Activated T-cell treated with anti-CD3 and anti-CD28 coated beads, Interleukin-2, amount 50 U/mL, for 4 hours (primary cell): Measurements from ENCODE around the gene MARS1. TPM values are rescaled to one million over a fixed set of nuclear protein-coding genes. Genes with fewer than 3 reads are reported as not detected.
A peak's percentile ranks its signal among the peaks of the same experiment; 100 is the strongest.

Experiments
- ATAC-seq, 2 donors: fragments of 200-7000 bp; cut with Tn5 transposase; one replicate each; pipeline ENCODE4 v1.10.0; 2021
- DNase-seq: peaks from one replicate; pipeline ENCODE4 v3.0.0-alpha.2; 2020
- H3K27me3 Mint-ChIP-seq: one replicate; pipeline ENCODE4 v1.8.0; 2021; ENCODE audit warnings: low read depth, mixed read lengths
- H3K36me3 Mint-ChIP-seq: one replicate; pipeline ENCODE4 v1.8.0; 2022; ENCODE audit warnings: mixed read lengths; ENCODE audit not compliant: insufficient read depth
- H3K4me1 Mint-ChIP-seq: one replicate; pipeline ENCODE4 v1.8.0; 2021; ENCODE audit warnings: low read depth, mixed read lengths
- H3K4me3 Mint-ChIP-seq: one replicate; pipeline ENCODE4 v1.8.0; 2021; ENCODE audit warnings: mild to moderate bottlenecking, moderate library complexity, mixed read lengths
- H3K9me3 Mint-ChIP-seq: one replicate; pipeline ENCODE4 v1.8.0; 2021; ENCODE audit warnings: mixed read lengths
- total RNA-seq, 3 donors: library from RNA; stranded (reverse); gene quantifications; one replicate each; pipeline ENCODE4 v1.2.1, GENCODE V29; 2021

Gene MARS1
- total RNA-seq, 3 donors from 2014 or later: 505 to 565 (median 534) TPM

GRCh38 chr12:57454213-57454565, 33.7 kb upstream of the MARS1 start:
- Mint-ChIP-seq H3K4me3 (no peak overlapping the region), H3K36me3 (no peaks in the 10 kb centered on the region), H3K4me1 (peaks cover 13% of the 10 kb centered on the region), H3K9me3 (no peaks in the 10 kb centered on the region), H3K27me3 (peaks cover 6% of the 10 kb centered on the region)
- no peak for DNase-seq
- ATAC-seq: no peak

- Mint-ChIP-seq H3K4me1 (peaks cover 16% of the 10 kb centered on the region), H3K4me3 (peak within 1 kb of the TSS; percentile 68), H3K27me3 (peaks cover 6% of the 10 kb centered on the region), H3K9me3 (no peaks in the 10 kb centered on the region), H3K36me3 (no peaks in the 10 kb centered on the region)
- ATAC-seq (no peak), DNase-seq (no peak)
These were observed 33.1 kb upstream of the MARS1 start, which contains the start of gene INHBE for GRCh38 chr12:57454566-57455373. TSS of gene INHBE (plus strand) at chr12:57455307. CDS start at chr12:57455537, 230 bp downstream.

DNA sequence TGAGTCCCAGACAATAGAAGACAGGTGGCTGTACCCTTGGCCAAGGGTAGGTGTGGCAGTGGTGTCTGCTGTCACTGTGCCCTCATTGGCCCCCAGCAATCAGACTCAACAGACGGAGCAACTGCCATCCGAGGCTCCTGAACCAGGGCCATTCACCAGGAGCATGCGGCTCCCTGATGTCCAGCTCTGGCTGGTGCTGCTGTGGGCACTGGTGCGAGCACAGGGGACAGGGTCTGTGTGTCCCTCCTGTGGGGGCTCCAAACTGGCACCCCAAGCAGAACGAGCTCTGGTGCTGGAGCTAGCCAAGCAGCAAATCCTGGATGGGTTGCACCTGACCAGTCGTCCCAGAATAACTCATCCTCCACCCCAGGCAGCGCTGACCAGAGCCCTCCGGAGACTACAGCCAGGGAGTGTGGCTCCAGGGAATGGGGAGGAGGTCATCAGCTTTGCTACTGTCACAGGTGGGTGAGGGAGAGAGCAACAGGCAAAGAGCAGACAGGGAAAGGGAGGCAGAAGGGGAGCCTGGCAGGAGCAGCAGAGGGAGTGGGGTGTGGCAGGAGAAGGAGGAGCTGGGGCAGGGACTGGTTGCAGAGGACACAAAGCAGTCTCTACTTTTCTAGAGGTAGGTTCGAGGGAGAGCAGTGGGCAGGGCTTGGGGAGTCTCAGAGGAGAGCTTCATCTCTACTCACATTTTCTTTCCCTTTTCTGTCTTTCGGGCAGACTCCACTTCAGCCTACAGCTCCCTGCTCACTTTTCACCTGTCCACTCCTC, 32.3 kb upstream of the MARS1 start:
- Mint-ChIP-seq H3K4me1 (peaks cover 20% of the 10 kb centered on the region), H3K9me3 (no peaks in the 10 kb centered on the region), H3K36me3 (no peaks in the 10 kb centered on the region), H3K27me3 (peaks cover 10% of the 10 kb centered on the region), H3K4me3 (peak overlapping the region; percentile 68)
- no peak for ATAC-seq
- no peak for DNase-seq

GRCh38 chr12:57456145-57456700, 31.6 kb upstream of the MARS1 start:
- Mint-ChIP-seq H3K36me3 (no peaks in the 10 kb centered on the region), H3K4me1 (peaks cover 24% of the 10 kb centered on the region), H3K27me3 (peaks cover 13% of the 10 kb centered on the region), H3K9me3 (no peaks in the 10 kb centered on the region), H3K4me3 (peak overlapping the region; percentile 68)
- ATAC-seq: peak; percentile 27 to 31
- no peak for DNase-seq

DNA sequence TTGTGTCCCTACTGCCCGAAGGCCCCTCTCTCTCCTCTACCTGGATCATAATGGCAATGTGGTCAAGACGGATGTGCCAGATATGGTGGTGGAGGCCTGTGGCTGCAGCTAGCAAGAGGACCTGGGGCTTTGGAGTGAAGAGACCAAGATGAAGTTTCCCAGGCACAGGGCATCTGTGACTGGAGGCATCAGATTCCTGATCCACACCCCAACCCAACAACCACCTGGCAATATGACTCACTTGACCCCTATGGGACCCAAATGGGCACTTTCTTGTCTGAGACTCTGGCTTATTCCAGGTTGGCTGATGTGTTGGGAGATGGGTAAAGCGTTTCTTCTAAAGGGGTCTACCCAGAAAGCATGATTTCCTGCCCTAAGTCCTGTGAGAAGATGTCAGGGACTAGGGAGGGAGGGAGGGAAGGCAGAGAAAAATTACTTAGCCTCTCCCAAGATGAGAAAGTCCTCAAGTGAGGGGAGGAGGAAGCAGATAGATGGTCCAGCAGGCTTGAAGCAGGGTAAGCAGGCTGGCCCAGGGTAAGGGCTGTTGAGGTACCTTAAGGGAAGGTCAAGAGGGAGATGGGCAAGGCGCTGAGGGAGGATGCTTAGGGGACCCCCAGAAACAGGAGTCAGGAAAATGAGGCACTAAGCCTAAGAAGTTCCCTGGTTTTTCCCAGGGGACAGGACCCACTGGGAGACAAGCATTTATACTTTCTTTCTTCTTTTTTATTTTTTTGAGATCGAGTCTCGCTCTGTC, 31.0 kb upstream of the MARS1 start:
- peaks cover 28% of the 10 kb centered on the region for H3K4me1 Mint-ChIP-seq
- H3K4me3 Mint-ChIP-seq: no peak overlapping the region
- ATAC-seq (no peak), DNase-seq (no peak)
- no peaks in the 10 kb centered on the region for H3K9me3 Mint-ChIP-seq
- H3K36me3 Mint-ChIP-seq: no peaks in the 10 kb centered on the region
- peaks cover 16% of the 10 kb centered on the region for H3K27me3 Mint-ChIP-seq

GRCh38 chr12:57458665-57459054, 29.2 kb upstream of the MARS1 start:
- DNase-seq (no peak), ATAC-seq (no peak)
- Mint-ChIP-seq H3K36me3 (no peaks in the 10 kb centered on the region), H3K4me1 (peaks cover 38% of the 10 kb centered on the region), H3K9me3 (no peaks in the 10 kb centered on the region), H3K4me3 (peak overlapping the region; percentile 93), H3K27me3 (peaks cover 10% of the 10 kb centered on the region)

DNA sequence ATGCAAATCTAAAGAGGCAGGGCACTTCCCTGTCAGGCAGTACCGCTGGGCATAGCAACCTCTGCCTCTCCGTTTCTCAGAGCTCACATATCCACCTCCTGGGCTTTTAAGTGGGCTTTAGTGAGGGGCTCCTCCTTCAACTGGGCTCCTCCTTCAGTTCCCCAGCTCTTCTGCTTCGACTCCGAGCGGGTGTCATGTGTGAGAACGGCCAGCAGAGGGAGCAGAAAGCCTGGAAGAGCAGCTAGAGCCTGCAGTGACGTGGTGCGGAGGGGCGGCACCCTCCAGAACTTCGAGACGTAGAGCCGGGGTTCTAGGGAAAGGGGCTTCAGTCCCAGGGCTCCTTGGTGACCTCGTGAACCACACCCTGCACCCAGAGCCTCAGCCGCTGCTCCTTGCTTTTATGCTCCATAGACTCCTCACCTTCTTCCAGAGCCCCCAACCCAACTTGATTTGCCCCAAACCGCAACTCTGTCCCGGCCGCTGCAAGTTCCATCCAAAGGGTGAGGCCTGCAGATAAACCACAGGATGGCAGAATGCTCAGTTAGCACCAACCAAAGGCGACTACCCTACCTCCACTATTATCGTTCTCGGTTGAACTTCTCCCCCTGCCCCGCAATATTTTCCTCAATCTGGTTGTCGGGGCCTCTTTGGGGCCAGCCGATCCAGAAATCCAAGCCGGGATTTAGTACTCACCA, 28.7 kb upstream of the MARS1 start:
- H3K27me3 Mint-ChIP-seq: peaks cover 10% of the 10 kb centered on the region
- DNase-seq (peak; percentile 91), ATAC-seq (peak; percentile 71 to 77)
- no peaks in the 10 kb centered on the region for H3K36me3 Mint-ChIP-seq
- H3K9me3 Mint-ChIP-seq: no peaks in the 10 kb centered on the region
- peaks cover 42% of the 10 kb centered on the region for H3K4me1 Mint-ChIP-seq
- peak overlapping the region; percentile 93 for H3K4me3 Mint-ChIP-seq

DNA sequence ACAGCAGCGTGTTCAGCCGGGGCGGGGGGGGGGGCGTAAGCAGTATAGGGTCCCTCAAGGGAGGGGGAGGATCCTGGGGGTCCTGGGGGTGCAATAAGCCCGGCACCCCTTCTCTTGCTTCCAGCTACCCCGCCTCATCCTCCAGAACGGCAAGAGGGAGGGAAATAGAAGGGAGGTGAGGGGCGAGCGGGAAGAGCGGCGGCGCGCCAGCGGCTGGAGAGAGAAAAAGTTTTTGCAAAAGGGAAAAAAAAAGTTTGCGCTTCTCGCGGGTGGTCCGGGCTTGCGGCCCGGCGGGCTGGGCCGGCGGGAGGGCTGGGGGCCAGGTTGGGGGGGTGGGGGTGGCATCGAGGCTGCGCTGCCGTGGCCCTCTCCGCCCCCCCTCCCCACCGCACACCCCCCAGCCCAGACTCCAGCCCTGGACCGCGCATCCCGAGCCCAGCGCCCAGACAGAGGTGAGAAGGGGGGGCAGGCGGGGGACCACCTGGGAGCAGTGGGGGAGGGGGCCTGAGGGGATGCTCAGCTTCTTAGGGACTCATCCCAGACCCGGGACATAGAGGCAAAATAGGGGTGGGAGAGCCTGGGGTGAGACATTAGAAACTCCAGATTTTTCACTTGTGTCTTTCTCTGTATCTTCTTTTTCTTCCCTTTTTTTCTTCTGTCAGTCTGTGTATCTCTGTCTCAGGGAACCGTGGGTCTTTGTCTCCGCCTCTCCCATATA, 28.0 kb upstream of the MARS1 start, which contains the start of gene GLI1:
TSS of gene GLI1 (plus strand) at position 36 of the 718 bp plus-strand sequence. CDS start 3,907 bp downstream, outside the sequence.
- H3K4me3 Mint-ChIP-seq: peak within 1 kb of the TSS; percentile 93
- H3K36me3 Mint-ChIP-seq: no peaks in the 10 kb centered on the region
- H3K4me1 Mint-ChIP-seq: peaks cover 44% of the 10 kb centered on the region
- H3K27me3 Mint-ChIP-seq: peaks cover 10% of the 10 kb centered on the region
- DNase-seq: no peak
- no peaks in the 10 kb centered on the region for H3K9me3 Mint-ChIP-seq
- no peak for ATAC-seq

GRCh38 chr12:57460468-57460784, 27.4 kb upstream of the MARS1 start:
- peak overlapping the region; percentile 79 for H3K4me3 Mint-ChIP-seq
- no peak for ATAC-seq

GRCh38 chr12:57460841-57461275, 27.0 kb upstream of the MARS1 start:
- Mint-ChIP-seq H3K27me3 (peaks cover 10% of the 10 kb centered on the region), H3K4me3 (peak overlapping the region; percentile 84), H3K9me3 (no peaks in the 10 kb centered on the region), H3K36me3 (no peaks in the 10 kb centered on the region), H3K4me1 (peaks cover 44% of the 10 kb centered on the region)
- ATAC-seq: no peak
- no peak for DNase-seq

More at GRCh38 chr12:57460468-57460784, 27.4 kb upstream of the MARS1 start:
- H3K36me3 Mint-ChIP-seq: no peaks in the 10 kb centered on the region
- peaks cover 44% of the 10 kb centered on the region for H3K4me1 Mint-ChIP-seq
- no peaks in the 10 kb centered on the region for H3K9me3 Mint-ChIP-seq
- no peak for DNase-seq
- peaks cover 10% of the 10 kb centered on the region for H3K27me3 Mint-ChIP-seq

DNA sequence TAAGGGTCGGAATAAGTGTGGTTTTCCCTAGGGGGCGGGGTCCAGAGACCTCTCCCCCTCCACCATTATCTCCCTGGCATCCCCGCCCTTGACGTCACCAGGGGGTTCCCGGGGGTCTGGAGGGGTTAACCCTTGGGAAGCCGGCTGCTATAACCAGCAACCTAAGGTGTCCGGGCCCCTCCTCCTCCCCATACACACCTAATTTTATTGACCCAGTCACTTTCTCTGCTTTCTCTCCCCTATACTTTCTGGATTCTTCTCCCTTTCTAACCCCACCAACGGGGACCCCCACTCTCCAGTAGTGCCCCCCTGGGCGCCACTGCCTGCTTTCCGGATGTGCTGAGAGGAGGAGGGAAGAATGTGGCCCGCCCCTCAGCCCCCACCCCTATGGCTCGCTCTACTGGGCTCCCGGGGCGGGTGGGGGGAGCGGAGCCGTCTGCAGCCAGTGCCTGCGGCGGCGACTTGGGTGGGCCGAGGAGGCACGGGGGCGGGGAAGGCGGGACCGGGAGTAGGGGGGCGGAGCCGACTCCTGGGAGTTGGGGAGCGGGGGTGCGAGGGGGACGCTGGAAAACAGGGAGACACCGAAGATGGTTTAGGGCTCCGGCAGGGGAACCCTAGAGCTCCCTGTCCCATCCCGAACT, 26.5 kb upstream of the MARS1 start:
- DNase-seq (no peak), ATAC-seq (no peak)
- H3K4me3 Mint-ChIP-seq: peak overlapping the region; percentile 84
- H3K36me3 Mint-ChIP-seq: no peaks in the 10 kb centered on the region
- H3K9me3 Mint-ChIP-seq: no peaks in the 10 kb centered on the region
- peaks cover 10% of the 10 kb centered on the region for H3K27me3 Mint-ChIP-seq
- peaks cover 41% of the 10 kb centered on the region for H3K4me1 Mint-ChIP-seq

- Mint-ChIP-seq H3K27me3 (peaks cover 10% of the 10 kb centered on the region), H3K9me3 (no peaks in the 10 kb centered on the region), H3K4me3 (peak overlapping the region; percentile 84), H3K4me1 (peaks cover 41% of the 10 kb centered on the region), H3K36me3 (no peaks in the 10 kb centered on the region)
- no peak for ATAC-seq
- no peak for DNase-seq
These were observed 26.0 kb upstream of the MARS1 start for GRCh38 chr12:57461917-57462250.
